Measurements from ENCODE around the gene HBS1L. TPM values are rescaled to one million over a fixed set of nuclear protein-coding genes. Genes with fewer than 3 reads are reported as not detected.

HBS1L gene
- total and polyA plus RNA-seq, 10 of the 15 experiments (the other 5 are each of a cell fraction or from before 2014, with no cell fraction given) = 58.7 to 142 (median 78.8) TPM

- TF ChIP-seq POLR2AphosphoS5 (IDR thresholded peaks at IDR 0.05; ENCODE audit: low read length) (no peak), TCF3 (IDR thresholded peaks at IDR 0.05; ENCODE audit: borderline replicate concordance, insufficient read depth, low read depth, low read length) (no peak)
Measured at GRCh38 chr6:135093578-135093977, 39.0 kb upstream of the HBS1L start (continued).

GRCh38 chr6:135092724-135093123 is 38.1 kb upstream of the HBS1L start:
- H3K4me2 ChIP-seq (ENCODE audit: control insufficient read depth, insufficient read depth) = no peak overlapping the region
- no peaks in the 10 kb centered on the region for H3K9me3 ChIP-seq (replicated peaks; ENCODE audit: control insufficient read depth, insufficient read depth, low read length)
- H3K4me3 ChIP-seq = no peak overlapping the region
- FAIRE-seq (no peak), DNase-seq (ENCODE audit: low read depth, low spot score) (no peak), ATAC-seq (no peak)
- BruUV-seq (replicated peaks) = no TSS peak
- no peaks in the 10 kb centered on the region for H4K20me1 ChIP-seq (ENCODE audit: control insufficient read depth, insufficient read depth)
- SMC1A ChIA-PET (ENCODE audit: uncharacterized antibody, unreplicated experiment) = interaction anchor here (0.7 to 8.1 kb wide), 10 partner anchors 9 to 152 kb away, joined by 3 to 56 read pairs (median 4); no protein-coding TSS in a partner anchor
- no peak overlapping the region for H3K9ac ChIP-seq (ENCODE audit: control insufficient read depth, insufficient read depth, low read length)
- in situ Hi-C loops (cut with MboI) (no loop called here), intact Hi-C loops (cut with micrococcal nuclease; ENCODE audit: unreplicated experiment) (no loop called here)
- H3K79me2 ChIP-seq (ENCODE audit: control insufficient read depth, insufficient read depth, low read length) = no peaks in the 10 kb centered on the region
- RAD21 ChIA-PET (ENCODE audit: unreplicated experiment) = interaction anchor here (0.6 to 1.7 kb wide), 4 partner anchors 22 to 71 kb away, joined by 3 to 6 read pairs (median 4); no protein-coding TSS in a partner anchor
- POLR2A ChIA-PET = interaction anchor here (0.6 to 1.0 kb wide), 3 partner anchors 10 to 133 kb away, joined by 3 to 4 read pairs (median 4); no protein-coding TSS in a partner anchor
- peaks cover 26% of the 10 kb centered on the region for H3K4me1 ChIP-seq (ENCODE audit: control insufficient read depth, insufficient read depth, low read length)
- CTCF ChIA-PET = interaction anchor here (0.8 to 8.1 kb wide), 5 partner anchors 10 to 139 kb away, joined by 3 to 73 read pairs (median 4); no protein-coding TSS in a partner anchor
- no peaks in the 10 kb centered on the region; a peak in 1 of 4 replicates for H3K27me3 ChIP-seq (replicated peaks in 1 of 2; ENCODE audit: control insufficient read depth in 2 of 2, insufficient read depth in 2 of 2, low read length in 1 of 2)
- no peak overlapping the region for H2AFZ ChIP-seq (ENCODE audit: control insufficient read depth, low read depth, low read length)
- H3K27ac ChIP-seq (ENCODE audit: control insufficient read depth, insufficient read depth) = no peak overlapping the region
- 82% methylated on average over 3 of the region's 3 CpGs for WGBS (ENCODE audit: insufficient coverage, insufficient replicate concordance, low lambda C conversion rate, missing lambda C conversion rate)
- no peaks in the 10 kb centered on the region for H3K36me3 ChIP-seq (ENCODE audit: control insufficient read depth in 2 of 2, insufficient read depth in 2 of 2, low read length in 1 of 2)
- TF ChIP-seq TAF1 (IDR thresholded peaks at IDR 0.05; ENCODE audit: borderline replicate concordance, low read depth, low read length) = no peak
- no peak for TF ChIP-seq RB1 (IDR thresholded peaks at IDR 0.05; ENCODE audit: borderline replicate concordance)
- TF ChIP-seq ZNF207 (IDR thresholded peaks at IDR 0.05; ENCODE audit: borderline replicate concordance) = no peak

All from GM12878 (cell line).